SH-SY5Y (cell line): ENCODE results near the gene SERTAD3.

Experiments used
- GATA2 ChIP-seq: IDR thresholded peaks from 2 replicates; pipeline ENCODE4 v1.6.1; 2011; ENCODE audit warnings: mild to moderate bottlenecking, low read depth, low read length
- GATA3 ChIP-seq: IDR thresholded peaks from 2 replicates; pipeline ENCODE4 v1.6.1; 2011; ENCODE audit warnings: low read depth, mild to moderate bottlenecking, low read length, moderate library complexity

DNA sequence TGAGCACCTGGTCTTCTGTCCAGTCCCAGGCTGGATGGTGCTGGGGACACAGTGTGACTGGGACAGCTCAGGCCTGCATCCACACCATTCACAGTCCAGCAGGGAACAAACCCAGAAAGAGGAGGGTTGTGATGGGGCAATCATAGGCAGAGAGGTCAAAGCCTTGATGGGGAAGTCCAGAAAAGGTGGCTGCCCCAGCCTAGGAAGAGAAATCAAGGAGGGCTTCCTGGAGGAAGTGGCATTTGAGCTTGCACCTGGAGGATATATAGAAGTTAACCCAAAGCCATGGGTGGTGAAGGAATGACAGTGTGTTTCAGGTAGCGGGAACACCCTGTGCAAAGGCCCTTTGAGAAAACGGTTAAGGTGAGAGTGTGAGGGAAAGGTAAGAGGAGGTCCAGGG is 28.4 kb downstream of the SERTAD3 start:
- TF ChIP-seq GATA2 (no peak), GATA3 (no peak)
